ENCODE results near the gene TMEM63A. TPM values are rescaled to one million over a fixed set of nuclear protein-coding genes. Genes with fewer than 3 reads are reported as not detected.
"Not testable (repeated sequence)": the region's sequence is repeated elsewhere in the genome, so short reads cannot be mapped to it uniquely, and the experiment has no call there.

The TMEM63A gene
- total RNA-seq, 1 donor from 2014 or later = 24.8 TPM

DNA sequence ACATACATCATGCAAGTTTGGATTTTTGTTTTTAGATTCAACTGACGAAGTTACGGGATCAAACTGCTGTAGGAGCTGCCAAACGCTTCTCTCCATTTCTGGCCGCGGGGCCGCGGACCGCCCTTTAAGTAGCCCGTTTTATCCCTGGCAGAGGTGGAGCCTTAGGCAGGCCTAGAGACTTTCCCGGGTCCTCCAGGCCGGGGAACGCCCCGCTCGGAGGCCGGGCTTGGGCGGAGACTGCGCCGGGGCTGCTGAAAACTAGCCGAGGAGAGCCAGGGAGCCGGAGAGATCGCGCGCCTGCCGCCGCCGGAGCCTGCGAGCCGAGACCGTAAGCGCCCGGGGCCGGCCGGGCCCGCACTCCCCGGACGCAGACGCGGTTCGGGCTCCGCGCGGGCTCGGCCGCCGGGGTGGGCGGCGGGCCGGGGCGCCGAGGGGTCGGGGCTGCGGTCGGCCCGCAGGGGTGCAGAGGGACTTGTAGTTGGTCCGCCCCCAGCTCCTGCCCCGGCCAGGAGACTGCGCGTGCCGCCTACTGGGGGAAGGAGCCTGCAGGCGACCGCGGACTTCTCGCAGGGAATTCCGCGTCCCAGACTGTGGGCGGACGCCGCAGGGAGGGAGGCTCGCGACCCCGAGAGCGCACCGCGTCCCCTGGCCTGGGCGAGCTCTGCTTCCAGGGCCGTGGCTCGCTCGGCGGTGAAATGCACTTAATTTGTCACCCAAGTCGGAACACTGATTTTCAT is 72.2 kb downstream of the TMEM63A start, which contains the start of gene EPHX1:
Gene EPHX1, plus strand, starts transcription at position 283 of the 737 bp plus-strand sequence. CDS start 18,606 bp downstream, outside the sequence.
- DNase-seq (ENCODE audit: low read depth, low spot score) = peak; percentile 82
- Mint-ChIP-seq H3K9me3 (no peaks in the 10 kb centered on the region), H3K4me3 (peak within 1 kb of the TSS; percentile 92), H3K4me1 (peaks cover 31% of the 10 kb centered on the region), H3K36me3 (ENCODE audit: low read depth) (no peaks in the 10 kb centered on the region), H3K27me3 (ENCODE audit: low read depth) (peaks cover 8% of the 10 kb centered on the region), H3K27ac (ENCODE audit: unreplicated experiment) (peak within 1 kb of the TSS; percentile 84)
- TF ChIP-seq, protein P1, sequence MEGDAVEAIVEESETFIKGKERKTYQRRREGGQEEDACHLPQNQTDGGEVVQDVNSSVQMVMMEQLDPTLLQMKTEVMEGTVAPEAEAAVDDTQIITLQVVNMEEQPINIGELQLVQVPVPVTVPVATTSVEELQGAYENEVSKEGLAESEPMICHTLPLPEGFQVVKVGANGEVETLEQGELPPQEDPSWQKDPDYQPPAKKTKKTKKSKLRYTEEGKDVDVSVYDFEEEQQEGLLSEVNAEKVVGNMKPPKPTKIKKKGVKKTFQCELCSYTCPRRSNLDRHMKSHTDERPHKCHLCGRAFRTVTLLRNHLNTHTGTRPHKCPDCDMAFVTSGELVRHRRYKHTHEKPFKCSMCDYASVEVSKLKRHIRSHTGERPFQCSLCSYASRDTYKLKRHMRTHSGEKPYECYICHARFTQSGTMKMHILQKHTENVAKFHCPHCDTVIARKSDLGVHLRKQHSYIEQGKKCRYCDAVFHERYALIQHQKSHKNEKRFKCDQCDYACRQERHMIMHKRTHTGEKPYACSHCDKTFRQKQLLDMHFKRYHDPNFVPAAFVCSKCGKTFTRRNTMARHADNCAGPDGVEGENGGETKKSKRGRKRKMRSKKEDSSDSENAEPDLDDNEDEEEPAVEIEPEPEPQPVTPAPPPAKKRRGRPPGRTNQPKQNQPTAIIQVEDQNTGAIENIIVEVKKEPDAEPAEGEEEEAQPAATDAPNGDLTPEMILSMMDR (conservative IDR thresholded peaks at IDR 0.05) = peak; percentile 50

DNA sequence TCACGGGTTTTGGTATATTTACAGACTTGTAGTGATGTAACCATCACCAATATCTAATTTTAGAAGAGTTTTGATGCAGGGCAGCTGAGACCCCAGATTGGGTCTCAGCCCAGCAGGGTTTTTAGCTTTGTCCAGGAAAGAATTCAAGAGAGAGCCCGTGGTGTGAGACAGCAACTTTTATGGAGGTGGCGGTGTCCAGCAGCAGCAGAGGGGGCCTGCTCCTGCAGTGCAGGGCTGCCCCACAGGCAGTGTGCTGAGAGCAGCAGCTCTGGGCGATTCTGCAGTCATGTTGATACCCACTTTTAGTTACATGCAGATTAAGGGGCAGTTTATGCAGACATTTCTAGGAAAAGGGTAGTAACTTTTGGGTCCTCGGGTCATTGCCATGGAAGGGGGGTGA is 74.0 kb downstream of the TMEM63A start:
- H3K36me3 Mint-ChIP-seq (ENCODE audit: low read depth) = peaks cover 3% of the 10 kb centered on the region
- peak overlapping the region; percentile 87 for H3K4me3 Mint-ChIP-seq
- DNase-seq (ENCODE audit: low read depth, low spot score) = no peak
- peaks cover 23% of the 10 kb centered on the region for H3K4me1 Mint-ChIP-seq
- H3K27ac Mint-ChIP-seq (ENCODE audit: unreplicated experiment) = no peak overlapping the region
- no peaks in the 10 kb centered on the region for H3K9me3 Mint-ChIP-seq
- peaks cover 8% of the 10 kb centered on the region for H3K27me3 Mint-ChIP-seq (ENCODE audit: low read depth)
- TF ChIP-seq, protein P1 (conservative IDR thresholded peaks at IDR 0.05) = no peak

DNA sequence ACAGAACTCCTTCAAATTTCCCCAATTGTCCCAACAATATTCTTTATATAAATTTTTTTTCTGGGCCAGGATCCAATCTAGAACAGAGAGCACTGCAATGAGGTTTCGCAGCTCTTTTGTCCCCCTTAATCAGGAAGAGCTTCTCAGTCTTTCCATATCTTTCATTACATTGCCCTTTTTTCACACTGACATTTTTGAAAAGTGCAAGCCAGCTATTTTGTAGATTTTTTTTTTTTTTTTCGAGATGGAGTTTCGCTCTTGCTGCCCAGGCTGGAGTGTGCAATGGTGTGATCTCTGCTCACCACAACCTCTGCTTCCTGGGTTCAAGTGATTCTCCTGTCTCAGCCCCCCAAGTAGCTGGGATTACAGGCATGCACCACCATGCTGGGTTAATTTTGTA is 75.4 kb downstream of the TMEM63A start:
- H3K4me3 Mint-ChIP-seq; H3K27ac Mint-ChIP-seq (ENCODE audit: unreplicated experiment); DNase-seq (ENCODE audit: low read depth, low spot score); H3K36me3 Mint-ChIP-seq (ENCODE audit: low read depth); H3K9me3 Mint-ChIP-seq; H3K27me3 Mint-ChIP-seq (ENCODE audit: low read depth): not testable (repeated sequence)
- H3K4me1 Mint-ChIP-seq = peaks cover 16% of the 10 kb centered on the region

DNA sequence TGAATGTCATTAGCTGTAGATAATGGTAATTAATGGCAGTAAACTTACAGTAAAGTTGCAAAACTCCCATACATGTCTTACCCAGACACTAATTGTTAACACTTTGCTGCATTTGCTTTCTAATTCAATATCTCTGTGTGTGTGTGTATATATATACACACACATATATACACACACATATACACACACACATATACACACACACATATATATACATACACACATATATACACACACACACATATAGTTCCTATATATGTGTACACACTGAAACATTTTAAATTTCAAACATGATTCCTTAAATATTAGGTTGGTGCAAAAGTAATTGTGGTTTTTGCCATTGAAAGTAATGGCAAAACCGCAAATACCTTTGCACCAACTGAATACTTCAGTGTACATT is 75.9 kb downstream of the TMEM63A start:
- TF ChIP-seq, protein P1 (conservative IDR thresholded peaks at IDR 0.05) = no peak

DNA sequence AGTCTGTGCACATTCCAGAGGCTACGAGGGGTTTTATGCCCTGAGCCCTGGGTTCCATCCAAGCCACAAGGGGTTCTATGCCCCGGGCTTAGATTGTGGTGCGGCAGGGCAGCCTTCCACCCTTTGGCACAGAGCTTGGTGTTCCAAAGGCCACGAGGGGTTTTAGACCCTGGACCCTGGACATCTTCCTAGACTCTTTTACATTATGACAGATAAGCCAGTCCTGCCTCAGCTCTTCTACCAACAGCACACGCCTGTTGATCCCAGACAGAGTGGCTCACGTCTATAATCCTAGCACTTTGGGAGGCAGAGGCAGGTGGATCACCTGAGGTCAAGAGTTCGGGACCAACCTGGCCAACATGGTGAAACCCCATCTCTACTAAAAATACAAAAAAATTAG is 81.0 kb downstream of the TMEM63A start:
- H3K27ac Mint-ChIP-seq (ENCODE audit: unreplicated experiment); H3K4me1 Mint-ChIP-seq; H3K4me3 Mint-ChIP-seq; H3K9me3 Mint-ChIP-seq; DNase-seq (ENCODE audit: low read depth, low spot score); H3K27me3 Mint-ChIP-seq (ENCODE audit: low read depth): not testable (repeated sequence)
- peaks cover 26% of the 10 kb centered on the region for H3K36me3 Mint-ChIP-seq (ENCODE audit: low read depth)

More for the DNA sequence above, 75.9 kb downstream of the TMEM63A start:
- Mint-ChIP-seq H3K27me3 (ENCODE audit: low read depth) (peaks cover 8% of the 10 kb centered on the region), H3K9me3 (no peaks in the 10 kb centered on the region), H3K27ac (ENCODE audit: unreplicated experiment) (no peak overlapping the region), H3K4me3 (no peak overlapping the region), H3K36me3 (ENCODE audit: low read depth) (peaks cover 5% of the 10 kb centered on the region), H3K4me1 (peaks cover 14% of the 10 kb centered on the region)
- DNase-seq (ENCODE audit: low read depth, low spot score) = no peak

DNA sequence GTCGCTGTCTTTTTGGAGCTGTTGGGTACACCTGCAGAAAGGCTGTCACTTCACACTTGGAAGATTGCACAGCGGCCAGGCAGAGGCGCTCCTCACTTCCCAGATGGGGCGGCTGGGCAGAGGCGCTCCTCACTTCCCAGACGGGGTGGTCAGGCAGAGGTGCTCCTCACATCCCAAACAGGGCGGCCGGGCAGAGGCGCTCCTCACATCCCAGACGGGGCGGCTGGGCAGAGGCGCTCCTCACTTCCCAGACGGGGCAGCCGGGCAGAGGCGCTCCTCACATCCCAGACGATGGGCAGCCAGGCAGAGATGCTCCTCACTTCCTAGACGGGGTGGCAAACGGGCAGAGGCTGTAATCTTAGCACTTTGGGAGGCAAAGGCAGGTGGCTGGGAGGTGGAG is 86.1 kb downstream of the TMEM63A start:
- Mint-ChIP-seq H3K36me3 (ENCODE audit: low read depth) (peaks cover 62% of the 10 kb centered on the region), H3K9me3 (peaks cover 21% of the 10 kb centered on the region)
- not testable (repeated sequence) for DNase-seq (ENCODE audit: low read depth, low spot score); H3K4me3 Mint-ChIP-seq; H3K4me1 Mint-ChIP-seq; H3K27me3 Mint-ChIP-seq (ENCODE audit: low read depth); H3K27ac Mint-ChIP-seq (ENCODE audit: unreplicated experiment)

Small RNA genes within 50 kb of the gene (microRNA-seq; reads per million reads assigned to microRNA genes)
- 5.3 reads per million for gene MIR6741

Other genes with a start within 250 kb of the TMEM63A start
- 179 and 181 TPM in 2 replicates for gene ENAH, start 229.3 kb downstream of the TMEM63A start, total RNA-seq
- 480 and 482 TPM in 2 replicates for gene SRP9, start 104.6 kb downstream of the TMEM63A start, total RNA-seq
- 15.4 and 15.8 TPM in 2 replicates for gene EPHX1, start 72.3 kb downstream of the TMEM63A start, total RNA-seq
- gene LEFTY1, start 6.8 kb upstream of the TMEM63A start, total RNA-seq = 0.65 TPM in 1 of 2 replicates, not detected in the other
- gene PYCR2, start 41.9 kb upstream of the TMEM63A start, total RNA-seq = 54.8 and 59.9 TPM in 2 replicates
- gene LEFTY2, start 58.8 kb upstream of the TMEM63A start, total RNA-seq = not detected in 2 replicates
- 18.1 TPM in 2 replicates for gene SDE2, start 117.0 kb upstream of the TMEM63A start, total RNA-seq
- 991 and 1,004 TPM in 2 replicates for gene H3-3A, start 180.3 kb upstream of the TMEM63A start, total RNA-seq